HT1080 (cell line): ENCODE measurements around the gene ADGRF5. TPM values are rescaled to one million over a fixed set of nuclear protein-coding genes. Genes with fewer than 3 reads are reported as not detected.
"Not testable (repeated sequence)": the region's sequence is repeated elsewhere in the genome, so short reads cannot be mapped to it uniquely, and the experiment has no call there.

Experiments used
- DNase-seq: peaks from one replicate; pipeline ENCODE4 v3.0.0-alpha.2; 2015; ENCODE audit warnings: low read depth
- total RNA-seq: library from RNA; depleted of rRNA; stranded (reverse); fragments of >200 nt; shearing (Covaris generic); gene quantifications from 2 replicates; pipeline ENCODE4 v1.2.3, GENCODE V29; 2014

The ADGRF5 gene
- total RNA-seq, 1 experiment from 2014 or later, result 6.0 TPM

- DNase-seq, result no peak
Measured at GRCh38 chr6:46893648-46894047, 28.1 kb downstream of the ADGRF5 start.

DNA sequence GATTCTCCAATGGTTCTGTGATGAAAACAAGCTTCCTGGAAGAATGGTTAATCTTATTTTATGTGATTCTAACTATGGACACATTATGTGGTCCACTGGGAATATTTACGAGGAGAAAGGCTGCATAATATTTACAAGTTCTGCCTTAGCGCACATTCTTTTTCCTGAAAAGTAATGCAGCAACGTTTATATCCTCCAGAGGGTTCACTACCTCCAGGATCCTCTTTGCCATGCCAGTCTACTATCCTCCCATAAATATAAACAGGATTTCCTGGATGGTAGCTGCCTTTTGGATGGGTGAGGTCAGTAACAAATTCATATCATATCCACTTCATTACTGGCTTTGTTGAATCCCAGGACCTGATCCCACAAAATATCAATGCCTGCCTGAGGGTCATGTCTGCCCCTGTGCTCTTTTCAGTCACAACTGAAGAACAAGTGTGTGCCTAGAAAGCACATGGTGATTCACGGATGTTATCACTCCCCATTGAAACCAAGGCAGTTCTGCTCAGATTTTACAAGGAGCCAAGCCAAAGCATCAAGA is 30.4 kb downstream of the ADGRF5 start:
- DNase-seq, result no peak

DNA sequence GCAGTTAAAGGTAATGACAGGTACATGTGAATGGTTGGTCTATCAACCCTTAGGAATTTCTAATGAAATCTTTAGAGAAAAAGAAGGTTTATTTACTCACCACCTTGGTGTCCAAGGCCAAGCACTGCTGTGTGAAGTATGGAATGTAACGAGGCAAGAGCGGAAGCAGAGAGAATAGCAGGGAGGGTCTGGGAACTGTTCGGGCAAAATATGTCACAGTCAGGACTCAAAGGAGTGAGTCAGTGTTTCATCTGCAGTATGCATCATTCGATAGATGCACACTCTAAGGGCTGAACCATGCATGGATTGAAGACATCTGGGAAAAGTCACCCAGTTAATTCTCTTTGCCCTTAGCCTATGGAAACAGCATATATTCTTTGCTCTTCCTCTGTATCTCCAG is 33.2 kb downstream of the ADGRF5 start:
- peak; percentile 90 for DNase-seq

- DNase-seq, result peak; percentile 87
Measured at GRCh38 chr6:46888031-46888430, 33.7 kb downstream of the ADGRF5 start.

GRCh38 chr6:46882645-46883044 is 39.1 kb downstream of the ADGRF5 start:
- no peak for DNase-seq

DNA sequence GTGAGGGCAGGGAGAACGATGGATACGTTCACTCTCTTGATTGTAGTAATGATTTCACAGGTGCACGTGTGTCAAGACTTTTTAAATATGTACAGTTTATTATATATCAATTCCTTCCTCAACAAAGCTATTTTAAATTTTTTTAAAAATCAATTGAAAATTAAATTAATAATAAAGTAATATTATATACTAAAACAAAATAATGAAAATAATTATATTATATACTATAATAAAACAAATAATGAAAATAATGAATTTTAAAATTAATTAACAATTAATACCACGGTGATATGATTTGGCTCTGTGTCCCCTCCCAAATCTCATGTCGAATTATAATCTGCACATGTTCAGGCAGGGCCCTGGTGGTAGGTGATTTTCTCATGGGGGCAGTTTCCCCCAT is 42.7 kb downstream of the ADGRF5 start:
- no peak for DNase-seq

DNA sequence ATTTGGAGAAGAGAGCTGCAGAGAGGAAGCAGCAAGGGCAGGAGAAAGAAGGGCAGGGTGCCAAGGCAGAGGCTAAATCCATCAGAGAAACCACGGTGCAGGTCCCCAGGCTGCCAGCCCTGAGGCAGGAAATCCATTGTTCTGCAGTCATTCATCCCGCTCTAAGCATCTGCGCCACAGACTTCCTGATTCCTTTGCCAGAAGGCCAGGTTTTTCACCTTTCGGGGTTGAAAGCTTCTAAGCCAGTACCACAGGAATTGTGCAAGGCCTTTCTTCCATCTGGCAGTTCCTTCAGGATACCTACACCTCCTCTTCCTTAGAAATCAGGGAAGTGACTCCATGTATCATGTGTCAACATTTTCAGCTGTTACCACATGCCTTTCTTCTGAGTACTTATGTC is 45.6 kb downstream of the ADGRF5 start:
- peak; percentile 99 for DNase-seq

- DNase-seq, result peak; percentile 30
Measured at GRCh38 chr6:46867411-46867810, 54.3 kb downstream of the ADGRF5 start.

- no peak for DNase-seq
Measured at GRCh38 chr6:46865221-46865620, 56.5 kb downstream of the ADGRF5 start.

- DNase-seq, result no peak
Measured at GRCh38 chr6:46863791-46864190, 57.9 kb downstream of the ADGRF5 start.

GRCh38 chr6:46862381-46862780 is 59.4 kb downstream of the ADGRF5 start:
- DNase-seq, result no peak

DNA sequence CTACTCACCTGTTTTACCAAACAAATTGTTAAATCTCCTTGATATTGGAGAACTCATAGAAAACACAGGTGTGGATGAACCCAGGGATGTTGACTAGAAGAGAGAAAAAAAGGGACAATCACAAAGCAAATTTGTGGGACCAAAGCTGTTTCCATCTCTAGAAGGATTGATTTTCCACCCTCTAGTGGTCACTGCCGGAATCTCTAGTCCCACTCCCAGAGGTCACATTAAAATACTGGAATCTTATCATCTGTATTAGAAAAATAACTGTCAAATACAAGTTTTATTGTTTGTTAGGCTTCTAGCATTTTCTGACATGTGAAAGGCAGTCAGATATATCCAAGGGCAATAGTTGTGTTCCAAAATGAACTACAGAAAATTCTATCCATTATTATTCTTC is 65.8 kb downstream of the ADGRF5 start:
- not testable (repeated sequence) for DNase-seq

DNA sequence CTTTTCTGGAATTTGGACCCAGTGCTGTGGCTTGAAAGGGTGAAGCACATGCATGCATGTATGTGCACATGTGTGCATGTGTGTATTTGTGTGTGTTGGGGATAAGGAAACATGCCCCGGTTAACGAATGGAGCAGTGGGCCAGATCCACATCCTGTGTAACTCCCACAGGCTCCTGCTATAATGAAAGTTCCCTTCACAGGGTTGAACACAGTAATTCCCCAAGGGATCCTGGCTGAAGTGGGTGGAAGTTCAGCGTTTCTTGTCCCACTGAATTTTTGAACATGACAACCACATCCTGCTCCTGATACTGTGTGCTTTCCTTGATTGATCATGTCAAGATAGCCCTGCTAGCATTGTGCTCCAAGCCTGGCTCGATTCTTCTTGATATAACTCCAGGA is 70.2 kb downstream of the ADGRF5 start:
- DNase-seq, result not testable (repeated sequence)

DNA sequence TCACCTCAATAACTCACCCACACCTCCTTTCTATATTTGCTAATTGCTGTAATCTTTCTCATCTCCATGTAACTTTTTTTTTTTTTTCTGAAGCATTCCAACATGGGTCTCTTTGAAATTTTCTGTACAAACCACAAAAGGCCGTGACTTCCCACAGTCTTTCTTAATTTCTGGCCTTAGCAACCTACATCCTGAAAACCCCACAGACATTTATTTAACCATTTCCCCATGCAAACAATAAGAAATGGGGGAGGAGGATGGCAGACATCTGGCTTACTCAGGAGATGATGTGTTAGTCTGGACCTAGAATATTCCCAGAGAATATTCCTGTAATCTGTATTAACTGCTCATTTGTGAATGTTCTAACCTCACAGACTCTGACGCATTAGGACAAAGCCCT is 70.9 kb downstream of the ADGRF5 start:
- DNase-seq, result peak; percentile 68

DNA sequence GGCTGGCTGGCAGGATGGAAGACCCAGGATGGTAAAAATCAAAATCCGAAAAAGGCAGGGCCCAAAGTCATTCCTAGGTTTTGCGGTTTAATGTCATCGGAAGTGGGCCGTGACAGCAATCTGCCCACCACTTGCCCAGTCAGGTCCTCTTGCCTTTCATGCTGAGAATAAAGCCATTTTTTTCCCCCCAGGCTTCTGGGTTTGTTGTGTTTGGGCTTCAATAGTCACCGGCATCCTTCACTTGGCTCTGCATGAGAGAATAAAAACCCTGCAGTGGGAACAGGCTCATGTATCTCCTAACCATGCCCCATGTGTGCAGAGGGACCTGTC is 72.4 kb downstream of the ADGRF5 start:
- DNase-seq, result no peak

DNA sequence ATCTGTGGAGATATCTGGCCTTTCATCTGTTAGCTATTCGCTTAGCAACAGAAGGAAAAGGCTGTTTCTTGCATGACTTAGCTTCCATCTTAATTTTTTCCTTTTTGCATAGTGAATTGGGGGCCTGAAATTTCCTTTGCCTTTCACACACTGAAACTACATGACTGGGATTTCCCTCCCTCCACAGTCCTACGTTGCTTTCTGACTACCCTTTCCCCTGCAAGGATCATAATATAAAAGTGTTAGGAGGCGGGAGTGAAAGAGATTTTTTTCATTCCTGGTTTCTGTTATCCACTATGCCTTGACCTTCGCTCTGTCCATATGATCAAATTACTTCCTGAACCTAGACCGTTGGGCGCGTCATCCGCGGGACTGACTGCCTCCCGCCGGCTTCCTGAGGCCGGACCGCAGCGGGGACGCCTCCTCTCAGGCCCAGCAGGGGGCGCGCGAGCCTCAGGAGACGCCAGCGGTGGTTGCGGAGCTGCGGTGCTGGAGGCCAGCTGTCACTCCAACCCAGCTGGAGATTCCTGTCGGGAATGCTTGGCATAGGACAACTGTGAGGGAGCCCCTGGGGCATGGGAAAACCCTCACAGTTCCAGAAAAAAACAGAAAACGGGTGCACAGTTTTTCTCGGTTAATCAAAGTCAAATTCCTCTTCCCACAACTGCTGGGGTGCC is 72.9 kb downstream of the ADGRF5 start:
- DNase-seq, result peak; percentile 88

- DNase-seq, result no peak
Measured at GRCh38 chr6:46845126-46845525, 76.6 kb downstream of the ADGRF5 start.

GRCh38 chr6:46842252-46842846 is 79.4 kb downstream of the ADGRF5 start:
- DNase-seq, result not testable (repeated sequence)

DNA sequence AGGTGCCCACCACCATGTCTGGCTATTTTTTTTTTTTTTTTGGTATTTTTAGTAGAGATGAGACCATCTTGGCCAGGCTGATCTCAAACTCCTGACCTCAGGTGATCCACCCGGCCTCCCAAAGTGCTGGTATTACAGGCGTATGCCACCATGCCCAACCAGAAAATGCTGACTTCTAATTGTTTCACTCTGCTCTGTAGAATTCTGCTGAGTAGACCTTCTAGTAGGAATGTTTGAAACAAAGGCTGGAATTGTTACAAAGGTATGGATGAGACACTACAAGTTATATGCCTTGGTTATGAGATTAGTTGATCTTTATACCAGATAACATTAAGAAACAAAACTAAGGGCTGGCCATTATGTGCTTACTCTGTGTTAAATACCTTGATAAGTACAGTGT is 83.7 kb downstream of the ADGRF5 start:
- no peak for DNase-seq

DNA sequence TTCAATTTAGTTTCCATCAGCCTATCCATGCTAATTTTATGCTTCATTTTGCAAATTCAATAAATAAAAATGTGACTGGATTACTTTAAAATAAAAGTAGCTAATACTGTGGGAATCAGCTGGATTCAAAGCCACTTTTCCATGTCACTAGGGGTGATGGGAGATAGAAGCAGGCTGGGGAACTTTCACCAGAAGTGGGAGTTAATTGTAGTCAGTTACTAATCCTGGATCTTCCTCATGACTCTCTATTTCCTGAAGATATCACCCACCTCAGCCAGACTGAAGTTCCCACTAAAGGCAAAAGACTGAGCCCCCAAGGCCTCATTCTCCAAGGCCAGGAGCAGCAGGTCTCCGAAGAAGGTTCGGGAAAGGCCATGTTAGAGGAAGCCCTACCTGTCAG is 86.7 kb downstream of the ADGRF5 start:
- DNase-seq, result not testable (repeated sequence)

DNA sequence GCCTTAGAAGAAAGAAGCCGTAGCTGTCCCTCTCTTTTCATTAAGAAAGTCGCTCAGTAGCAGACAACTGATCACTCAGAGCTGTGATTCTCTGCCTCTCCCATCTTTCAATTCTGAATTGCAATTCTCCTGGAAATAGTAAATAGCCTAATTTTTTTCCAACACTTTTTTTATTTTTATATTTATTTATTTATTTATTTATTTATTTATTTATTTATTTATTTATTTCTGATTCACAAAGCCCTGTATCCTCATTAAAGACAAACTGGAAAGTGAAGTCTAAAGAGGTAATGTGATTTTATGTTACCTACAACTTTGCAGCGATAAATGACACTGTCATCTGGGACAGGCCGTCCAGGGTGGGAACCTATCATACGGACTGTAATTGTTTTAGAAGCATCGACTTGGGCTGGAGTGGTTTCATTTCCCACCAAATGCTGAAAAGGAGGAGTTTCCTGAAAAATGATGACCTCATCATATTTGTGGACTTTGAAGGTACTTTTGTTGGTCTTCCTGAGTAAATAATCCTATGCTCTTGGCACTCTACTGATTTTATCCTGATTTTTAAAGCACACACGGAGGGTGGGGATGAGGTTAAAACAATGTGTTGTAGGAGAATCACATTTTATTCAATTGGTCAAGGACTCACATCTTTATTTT is 87.4 kb downstream of the ADGRF5 start:
- DNase-seq, result not testable (repeated sequence)

DNA sequence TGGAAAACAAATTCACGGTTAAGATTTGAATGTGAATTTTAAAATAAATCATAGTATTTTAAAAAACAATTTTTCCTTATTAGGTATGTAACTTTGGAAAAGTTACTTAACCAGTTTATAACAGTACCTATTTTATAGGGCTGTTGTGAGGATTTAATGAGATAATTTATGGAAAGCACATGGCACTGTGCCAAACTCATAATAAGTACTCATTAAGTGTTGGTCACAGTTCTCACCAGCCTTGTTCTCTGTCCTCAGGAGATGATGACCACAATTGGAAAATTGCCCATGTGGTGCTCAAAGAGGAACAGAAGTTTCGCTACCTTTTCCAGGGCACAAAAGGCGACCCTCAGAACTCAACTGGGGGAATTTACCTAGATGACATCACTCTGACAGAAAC is 88.9 kb downstream of the ADGRF5 start:
- DNase-seq, result no peak

GRCh38 chr6:46828939-46829338 is 92.8 kb downstream of the ADGRF5 start:
- DNase-seq, result no peak
